Left lung (tissue), 10 donors: Measurements from ENCODE around the gene CHRNA9. TPM values are rescaled to one million over a fixed set of nuclear protein-coding genes. Genes with fewer than 3 reads are reported as not detected.
A peak's percentile ranks its signal among the peaks of the same experiment; 100 is the strongest.

Source experiments
- ATAC-seq: fragments of 200-7000 bp; cut with Tn5 transposase; one replicate; pipeline ENCODE4 v1.9.1; 2020; ENCODE audit warnings: moderate library complexity
- DNase-seq, 4 donors: peaks; one replicate each; pipeline ENCODE4 v3.0.0-alpha.2; 2013 to 2020
- H3K27ac ChIP-seq, 2 donors: fragments of 200-600 bp; sonication (generic) in 1 of 2; one replicate each; pipeline versions ENCODE4 v1.5.0 to v1.8.0; 2020 to 2021
- H3K27me3 ChIP-seq, 2 donors: fragments of 200-600 bp; sonication (generic) in 1 of 2; one replicate each; pipeline versions ENCODE4 v1.5.0 to v1.8.0; 2020 to 2021
- H3K36me3 ChIP-seq, 2 donors: fragments of 200-600 bp; sonication (generic) in 1 of 2; one replicate each; pipeline versions ENCODE4 v1.5.0 to v1.8.0; 2020 to 2021
- H3K4me1 ChIP-seq, 2 donors: fragments of 200-600 bp; one replicate each; pipeline ENCODE4 v1.8.0; 2021
- H3K4me3 ChIP-seq, 2 donors: fragments of 200-600 bp; sonication (generic) in 1 of 2; one replicate each; pipeline versions ENCODE4 v1.5.0 to v1.8.0; 2020 to 2021; ENCODE audit warnings: mild to moderate bottlenecking in 1 of 2
- H3K9me3 ChIP-seq, 2 donors: fragments of 200-600 bp; sonication (generic) in 1 of 2; one replicate each; pipeline versions ENCODE4 v1.5.0 to v1.8.0; 2020 to 2021
- CTCF ChIP-seq, 2 donors: fragments of 200-600 bp; sonication (generic) in 1 of 2; IDR thresholded peaks; one replicate each; pipeline versions ENCODE4 v1.5.0 to v1.8.0; 2021; ENCODE audit warnings: antibody characterized with exemption in 2 of 2
- intact Hi-C, 2 donors: fragments of 100-400 bp; cut with DNase I; formaldehyde crosslinking; loops; one replicate each; pipeline versions ENCODE4 v1.11.2 to v1.14.2; 2022
- polyA plus RNA-seq, 6 donors: library from polyadenylated mRNA; unstranded; fragments of 120-200 nt; gene quantifications; one replicate each; pipeline ENCODE4 v1.2.1, GENCODE V29; 2013; ENCODE audit not compliant: insufficient read length in 6 of 6
- total RNA-seq, 2 donors: library from RNA; stranded (reverse); fragmentation: NEBNext Ultra II Directional; extraction: Animal tissue kit (Norgen Biotek cat#: 25700); gene quantifications; one replicate each; pipeline ENCODE4 v1.2.1, GENCODE V29; 2021
- donor health status: DM: no; HTN: yes; CAD: no.
- donor health status: DM: no; HTN: no; CAD: no.

Gene CHRNA9
- total and polyA plus RNA-seq, 8 donors = not detected

- no peaks in the 10 kb centered on the region for H3K27me3 ChIP-seq
- no peak for ATAC-seq
- H3K27ac ChIP-seq = no peak overlapping the region
- H3K4me1 ChIP-seq = peaks cover 0 to 23% of the 10 kb centered on the region in 2 donors
- no peaks in the 10 kb centered on the region for H3K9me3 ChIP-seq
- no peak for DNase-seq
- no peak for TF ChIP-seq CTCF (IDR thresholded peaks at IDR 0.05)
- no peaks in the 10 kb centered on the region for H3K36me3 ChIP-seq
- H3K4me3 ChIP-seq = no peak overlapping the region
- intact Hi-C loops = loop anchor here in 1 of 2 donors (10.0 kb wide), 1 partner anchor 268 kb away; the partner anchor contains the start of gene N4BP2
These were observed 12.3 kb upstream of the CHRNA9 start for GRCh38 chr4:40322811-40323210.

DNA sequence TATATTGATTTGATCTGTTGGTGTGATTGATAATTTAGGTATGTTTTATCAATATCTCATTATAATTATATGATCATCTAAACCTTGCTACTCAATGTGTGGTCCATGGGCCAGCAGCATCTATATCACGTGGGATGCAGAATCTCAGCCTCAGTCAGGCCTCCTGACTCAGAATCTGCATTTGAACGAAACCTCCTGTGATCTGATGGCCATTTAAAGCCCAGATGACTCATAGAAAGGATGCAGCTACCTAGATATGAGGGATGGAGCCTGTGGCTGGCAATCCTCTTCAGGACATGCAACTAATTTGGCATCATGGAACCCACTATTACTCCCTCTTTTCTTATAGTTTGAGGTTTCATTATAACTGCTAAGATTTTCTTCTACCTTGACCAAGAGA lies 11.3 kb upstream of the CHRNA9 start:
- ATAC-seq (no peak), DNase-seq (no peak)
- H3K4me3 ChIP-seq = no peak overlapping the region
- no peaks in the 10 kb centered on the region for H3K27me3 ChIP-seq
- no peak for TF ChIP-seq CTCF (IDR thresholded peaks at IDR 0.05)
- H3K9me3 ChIP-seq = no peaks in the 10 kb centered on the region
- H3K36me3 ChIP-seq = no peaks in the 10 kb centered on the region
- no peak overlapping the region for H3K27ac ChIP-seq
- intact Hi-C loops = loop anchor here in 1 of 2 donors (10.0 kb wide), 1 partner anchor 269 kb away; the partner anchor contains the start of gene N4BP2
- H3K4me1 ChIP-seq = peaks cover 0 to 21% of the 10 kb centered on the region in 2 donors

DNA sequence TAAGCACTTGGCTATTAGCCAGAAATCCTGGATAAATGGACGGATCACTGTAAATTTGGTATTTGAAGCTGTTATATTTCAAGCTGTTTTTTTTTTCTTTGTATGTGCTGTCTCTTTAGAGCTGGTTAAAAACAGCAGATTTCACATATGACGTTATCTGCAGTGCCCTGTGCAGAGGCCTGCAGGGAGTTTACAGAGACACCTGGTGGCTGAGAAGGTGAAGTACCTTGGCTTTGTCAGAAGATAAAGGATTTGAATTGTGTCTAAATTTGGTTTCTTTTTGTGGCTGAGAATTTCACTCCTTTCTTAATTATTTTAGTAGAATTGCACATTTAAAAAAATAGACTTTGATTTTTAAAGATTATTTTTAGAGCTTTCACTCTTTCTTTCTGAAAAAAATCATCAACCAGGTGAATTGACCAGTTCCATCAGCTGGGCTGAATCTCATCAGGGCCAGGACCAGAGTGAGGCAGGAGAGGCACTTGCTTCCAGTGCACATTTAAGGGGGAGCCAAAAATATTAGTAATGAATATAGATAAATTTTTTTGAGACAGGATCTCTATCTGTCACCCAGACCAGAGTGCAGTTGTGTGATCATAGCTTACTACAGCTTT lies 9.6 kb upstream of the CHRNA9 start:
- no peak overlapping the region for H3K4me3 ChIP-seq
- intact Hi-C loops = loop anchor here in 1 of 2 donors (10.0 kb wide), 1 partner anchor 271 kb away; the partner anchor contains the start of gene N4BP2
- TF ChIP-seq CTCF (IDR thresholded peaks at IDR 0.05) = peak; percentile 69 to 76
- peaks cover 0 to 21% of the 10 kb centered on the region in 2 donors for H3K4me1 ChIP-seq
- H3K27me3 ChIP-seq = no peaks in the 10 kb centered on the region
- no peaks in the 10 kb centered on the region for H3K36me3 ChIP-seq
- no peaks in the 10 kb centered on the region for H3K9me3 ChIP-seq
- DNase-seq = peak in 1 of 4 donors; percentile 72
- no peak overlapping the region for H3K27ac ChIP-seq
- ATAC-seq = peak; percentile 91

DNA sequence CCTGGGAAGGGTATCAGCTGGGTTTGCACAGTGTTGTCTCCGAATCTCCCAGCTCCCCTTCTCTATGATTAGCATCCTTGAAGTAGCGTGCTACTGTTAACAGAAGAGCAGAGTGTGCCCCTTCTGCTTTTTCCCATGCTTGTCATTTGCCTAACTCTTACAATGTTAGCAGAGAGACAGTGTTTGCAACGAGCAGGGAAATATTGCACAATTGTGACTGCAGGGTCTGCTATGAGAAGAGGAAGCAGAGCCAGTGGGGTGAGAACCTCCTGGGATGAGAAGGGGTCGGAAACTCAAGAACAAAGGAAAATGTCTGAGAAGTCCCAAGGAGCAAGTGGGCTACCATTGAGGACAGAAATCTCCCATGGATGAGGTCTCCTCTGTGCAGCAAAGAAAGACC lies 7.8 kb upstream of the CHRNA9 start:
- intact Hi-C loops = loop anchor here in 1 of 2 donors (10.0 kb wide), 1 partner anchor 273 kb away; the partner anchor contains the start of gene N4BP2
- H3K4me1 ChIP-seq = peaks cover 0 to 21% of the 10 kb centered on the region in 2 donors
- TF ChIP-seq CTCF (IDR thresholded peaks at IDR 0.05) = no peak
- DNase-seq (peak in 1 of 4 donors; percentile 45), ATAC-seq (peak; percentile 54)
- no peak overlapping the region for H3K27ac ChIP-seq
- no peaks in the 10 kb centered on the region for H3K27me3 ChIP-seq
- H3K9me3 ChIP-seq = no peaks in the 10 kb centered on the region
- H3K36me3 ChIP-seq = no peaks in the 10 kb centered on the region
- no peak overlapping the region for H3K4me3 ChIP-seq

GRCh38 chr4:40328383-40328782 lies 6.8 kb upstream of the CHRNA9 start:
- peaks cover 0 to 21% of the 10 kb centered on the region in 2 donors for H3K4me1 ChIP-seq
- H3K27me3 ChIP-seq = no peaks in the 10 kb centered on the region
- H3K36me3 ChIP-seq = no peaks in the 10 kb centered on the region
- DNase-seq (no peak), ATAC-seq (no peak)
- H3K27ac ChIP-seq = no peak overlapping the region
- intact Hi-C loops = loop anchor here in 1 of 2 donors (10.0 kb wide), 1 partner anchor 274 kb away; the partner anchor contains the start of gene N4BP2
- H3K9me3 ChIP-seq = no peaks in the 10 kb centered on the region
- no peak for TF ChIP-seq CTCF (IDR thresholded peaks at IDR 0.05)
- no peak overlapping the region for H3K4me3 ChIP-seq
